Measurements from ENCODE around the gene MAP2K5.

DNA sequence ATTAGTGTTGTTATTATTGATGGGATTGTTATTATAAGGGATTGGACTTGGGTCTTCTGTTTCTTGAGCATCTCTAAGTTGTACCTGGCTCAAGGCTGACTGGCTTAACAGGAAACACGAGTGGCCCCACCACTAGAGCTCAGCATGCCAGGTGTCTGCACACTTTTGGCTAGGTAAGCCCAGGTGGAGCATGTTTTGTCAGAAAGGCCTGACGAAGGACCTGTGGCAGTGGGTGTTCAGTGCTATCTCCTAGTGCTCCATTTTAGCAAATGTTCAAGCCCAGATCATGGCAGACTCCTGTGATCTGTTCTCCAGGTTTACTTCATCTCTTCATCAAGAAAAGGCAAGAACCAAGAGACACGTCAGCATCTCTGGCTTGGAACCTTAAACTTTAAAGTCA is 3.4 kb downstream of the MAP2K5 start:
- TF ChIP-seq EZH2 (IDR thresholded peaks at IDR 0.05) (no peak), POLR2AphosphoS5 (IDR thresholded peaks at IDR 0.05; ENCODE audit: borderline replicate concordance, low read depth, low read length) (no peak)

Data from SK-N-MC (cell line).